Cardiac septum (tissue), 1 donor: ENCODE measurements around the gene SPACA5B. TPM values are rescaled to one million over a fixed set of nuclear protein-coding genes. Genes with fewer than 3 reads are reported as not detected.
"Not testable (repeated sequence)": the region's sequence is repeated elsewhere in the genome, so short reads cannot be mapped to it uniquely, and the experiment has no call there.

ENCODE experiments used
- DNase-seq: peaks from one replicate; pipeline ENCODE4 v3.0.0-alpha.2; 2020; ENCODE audit warnings: low spot score
- intact Hi-C: fragments of 100-400 bp; cut with DNase I; formaldehyde crosslinking; loops from one replicate; pipeline ENCODE4 v1.14.0; 2022
- total RNA-seq: library from RNA; stranded (reverse); fragmentation: NEBNext Ultra II Directional; extraction: Animal tissue kit (Norgen Biotek cat#: 25700); gene quantifications from one replicate; pipeline ENCODE4 v1.2.1, GENCODE V29; 2021
- donor health status: DM: no; HTN: no; CAD: no.

Gene SPACA5B
- total RNA-seq, 1 donor from 2014 or later = not detected

- intact Hi-C loops, DNase-seq: not testable (repeated sequence)
These were observed 51.5 kb downstream of the SPACA5B start for GRCh38 chrX:48181882-48182281.

Other genes starting within 250 kb of the SPACA5B start
- 2.8 TPM for gene ZNF182, start 126.6 kb upstream of the SPACA5B start, total RNA-seq
- not detected for gene SPACA5, start 123.6 kb upstream of the SPACA5B start, total RNA-seq
- gene ZNF630, start 59.0 kb upstream of the SPACA5B start, total RNA-seq = 2.9 TPM
- not detected for gene SSX5, start 66.2 kb downstream of the SPACA5B start, total RNA-seq
- gene SSX1, start 124.8 kb downstream of the SPACA5B start, total RNA-seq = not detected
- gene SSX3, start 226.1 kb downstream of the SPACA5B start, total RNA-seq = not detected